Subcutaneous adipose tissue (tissue), 4 donors: ENCODE measurements around the gene LHFPL2. TPM values are rescaled to one million over a fixed set of nuclear protein-coding genes. Genes with fewer than 3 reads are reported as not detected.

Experiments used
- total RNA-seq, 4 donors: library from RNA; depleted of rRNA; stranded (reverse); fragments of >200 nt; gene quantifications; one replicate each; pipeline ENCODE4 v1.1.0, GENCODE V29; 2016
- TF ChIP-seq, protein P1 (sequence below): fragments of 450-650 bp; IDR thresholded peaks from one replicate; pipeline ENCODE4 v1.5.1; 2016; ENCODE audit warnings: low read depth, mild to moderate bottlenecking, control low read depth, antibody characterized with exemption, moderate library complexity

Gene LHFPL2
- total RNA-seq, 4 donors from 2014 or later: 18.5 to 104 (median 30.0) TPM

DNA sequence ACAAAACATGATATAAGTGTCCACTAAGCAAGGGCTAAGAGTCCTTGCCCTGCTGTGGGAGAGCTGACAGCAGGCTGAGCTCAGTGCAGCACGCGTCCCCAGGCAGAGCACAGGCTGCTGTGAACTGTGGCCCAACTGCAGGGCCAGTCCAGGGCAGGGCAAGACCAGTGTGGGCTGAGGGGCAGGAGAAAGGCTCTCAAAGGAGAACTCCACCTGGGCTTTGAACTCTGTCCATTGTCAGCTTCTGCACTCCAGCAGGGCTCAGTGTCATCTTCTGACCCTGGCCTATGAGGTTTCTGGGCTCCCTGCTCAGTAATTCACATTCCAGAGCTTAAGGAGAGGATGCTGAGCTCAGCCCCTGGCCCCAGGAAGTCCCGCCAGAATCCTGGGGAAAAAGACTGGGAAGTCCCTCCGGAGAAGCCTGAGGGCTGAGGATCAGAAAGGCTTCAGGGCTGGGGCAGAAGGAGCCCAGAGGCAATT is 37.4 kb downstream of the LHFPL2 start:
- TF ChIP-seq, protein P1, sequence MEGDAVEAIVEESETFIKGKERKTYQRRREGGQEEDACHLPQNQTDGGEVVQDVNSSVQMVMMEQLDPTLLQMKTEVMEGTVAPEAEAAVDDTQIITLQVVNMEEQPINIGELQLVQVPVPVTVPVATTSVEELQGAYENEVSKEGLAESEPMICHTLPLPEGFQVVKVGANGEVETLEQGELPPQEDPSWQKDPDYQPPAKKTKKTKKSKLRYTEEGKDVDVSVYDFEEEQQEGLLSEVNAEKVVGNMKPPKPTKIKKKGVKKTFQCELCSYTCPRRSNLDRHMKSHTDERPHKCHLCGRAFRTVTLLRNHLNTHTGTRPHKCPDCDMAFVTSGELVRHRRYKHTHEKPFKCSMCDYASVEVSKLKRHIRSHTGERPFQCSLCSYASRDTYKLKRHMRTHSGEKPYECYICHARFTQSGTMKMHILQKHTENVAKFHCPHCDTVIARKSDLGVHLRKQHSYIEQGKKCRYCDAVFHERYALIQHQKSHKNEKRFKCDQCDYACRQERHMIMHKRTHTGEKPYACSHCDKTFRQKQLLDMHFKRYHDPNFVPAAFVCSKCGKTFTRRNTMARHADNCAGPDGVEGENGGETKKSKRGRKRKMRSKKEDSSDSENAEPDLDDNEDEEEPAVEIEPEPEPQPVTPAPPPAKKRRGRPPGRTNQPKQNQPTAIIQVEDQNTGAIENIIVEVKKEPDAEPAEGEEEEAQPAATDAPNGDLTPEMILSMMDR: no peak

DNA sequence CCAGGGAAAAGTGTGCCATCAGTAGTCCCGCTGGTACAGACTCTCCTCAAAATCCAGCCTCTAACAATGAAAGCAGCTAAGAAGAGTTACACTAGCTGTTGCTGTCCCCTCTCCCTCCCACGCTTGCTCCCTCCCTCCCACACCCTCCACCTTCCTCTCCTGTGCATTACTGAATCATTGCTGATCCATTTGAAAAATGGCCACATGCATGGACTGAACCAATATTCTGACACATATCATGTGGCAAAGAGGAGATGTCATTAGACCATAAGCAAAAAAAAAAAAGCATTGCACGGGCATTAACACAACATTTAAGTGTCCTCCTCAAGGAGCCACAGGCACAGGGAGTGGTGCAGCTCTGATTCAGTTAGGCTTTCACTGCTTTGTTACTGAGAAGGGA is 37.9 kb downstream of the LHFPL2 start:
- TF ChIP-seq, protein P1: no peak

DNA sequence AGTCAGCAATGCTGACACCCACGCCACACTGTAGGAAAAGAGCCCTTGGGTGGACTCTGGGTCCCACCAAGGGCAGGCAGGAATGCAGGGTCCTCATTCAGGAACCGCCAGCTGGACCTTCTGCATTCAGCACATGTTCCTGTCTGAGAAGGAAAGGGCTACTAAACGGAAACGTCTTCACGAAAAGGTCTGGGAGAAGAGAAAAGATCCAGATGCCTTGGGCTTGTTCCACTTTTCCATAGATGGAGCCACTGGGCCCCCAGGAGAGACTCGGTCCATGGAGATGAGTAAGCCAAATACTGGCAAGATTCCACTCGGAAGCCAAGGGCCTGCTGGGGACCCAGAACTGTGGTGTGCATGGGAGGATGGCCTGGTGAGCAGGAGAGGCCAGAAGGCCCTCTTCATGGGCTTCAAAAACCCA is 38.4 kb downstream of the LHFPL2 start:
- TF ChIP-seq, protein P1: no peak

DNA sequence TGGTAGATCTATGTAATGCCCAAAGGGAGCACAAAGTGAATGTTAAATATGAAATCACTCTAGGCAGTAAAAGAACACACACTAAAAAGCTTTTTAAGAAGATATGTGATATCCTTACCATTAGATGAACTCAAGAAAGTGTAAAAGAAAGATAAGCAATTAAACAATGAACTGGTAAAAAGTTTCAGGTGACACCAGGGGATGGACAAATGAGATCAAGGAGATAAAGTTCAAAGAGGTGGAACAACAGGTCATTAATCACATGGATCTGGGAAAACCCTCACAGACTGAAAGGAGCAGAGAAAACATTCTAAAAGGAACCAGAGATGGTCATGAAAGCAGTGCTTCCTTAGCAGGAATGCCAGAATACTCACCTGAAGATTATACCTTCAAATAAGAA is 40.7 kb downstream of the LHFPL2 start:
- TF ChIP-seq, protein P1: no peak

DNA sequence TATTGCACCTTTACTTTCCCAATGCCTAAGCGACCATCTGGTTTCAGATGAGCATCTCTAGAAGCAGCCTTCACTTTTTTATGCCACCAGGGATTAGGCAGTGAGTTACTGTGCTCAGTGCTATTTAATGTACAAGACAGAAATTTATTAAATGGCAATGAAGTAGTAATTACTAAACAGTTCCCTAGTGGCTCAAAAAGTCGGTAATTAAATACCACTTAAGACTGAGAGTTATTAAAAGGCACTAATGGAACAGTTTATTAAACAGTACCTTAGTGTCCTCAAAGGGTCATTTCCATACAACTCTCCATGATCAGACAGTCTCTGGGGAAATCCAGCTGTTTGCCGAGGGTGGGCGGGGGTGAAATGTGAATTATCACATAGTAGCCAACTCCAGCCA is 42.3 kb downstream of the LHFPL2 start:
- TF ChIP-seq, protein P1: no peak

DNA sequence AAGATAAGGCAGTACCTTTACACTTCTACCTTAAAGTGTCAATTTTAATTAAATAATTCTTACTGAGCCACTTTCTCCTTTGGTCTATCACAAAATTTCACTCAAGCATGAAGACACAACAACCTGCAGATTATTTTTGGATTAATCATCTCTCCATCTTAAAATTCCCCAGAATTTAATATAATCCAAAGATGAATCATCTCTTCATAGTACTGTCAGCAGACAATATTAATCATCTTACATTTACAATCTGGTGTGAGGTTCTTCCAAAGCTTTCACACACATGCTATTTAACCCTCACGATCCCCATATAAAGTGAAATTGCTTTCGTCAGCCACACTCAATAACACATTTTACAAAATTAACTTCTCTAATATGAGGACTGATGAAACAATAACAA is 43.0 kb downstream of the LHFPL2 start:
- TF ChIP-seq, protein P1: no peak

DNA sequence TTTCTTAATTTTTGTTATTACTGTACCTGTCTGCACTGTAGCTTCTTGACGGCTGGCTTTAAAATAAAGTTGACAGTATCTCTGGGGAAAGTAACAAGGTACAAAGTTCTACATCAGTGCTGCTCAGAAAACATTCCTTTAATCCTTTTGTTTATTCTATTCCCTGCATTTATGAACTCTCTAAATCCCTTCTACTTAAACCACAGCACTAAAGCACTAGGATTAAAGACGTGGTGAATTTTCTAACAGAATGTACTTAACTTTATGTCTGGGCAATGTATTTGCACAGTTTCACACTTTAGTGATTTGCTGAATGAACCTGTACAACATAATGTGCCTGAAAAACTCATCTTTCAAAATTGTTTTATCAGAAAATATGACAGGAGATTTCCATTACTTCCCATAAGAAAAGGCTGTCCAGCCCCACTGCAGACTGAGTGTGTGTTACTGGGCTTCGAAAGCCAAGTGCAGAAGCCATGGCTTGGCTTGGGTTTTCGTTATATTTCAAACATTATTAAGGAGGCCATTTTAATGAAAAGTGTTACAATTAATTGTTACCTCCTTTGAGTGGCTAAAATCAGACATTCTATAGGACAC is 43.8 kb downstream of the LHFPL2 start:
- TF ChIP-seq, protein P1: no peak
